ENCODE data around the gene PIP5K1B.

PIP5K1B gene

GRCh38 chr9:68780720-68781119, 75.7 kb downstream of the PIP5K1B start:
- TF ChIP-seq CREB1 (IDR thresholded peaks at IDR 0.05; ENCODE audit: low read depth) (no peak), REST (IDR thresholded peaks at IDR 0.05; ENCODE audit: low read depth) (no peak), FOXM1 (IDR thresholded peaks at IDR 0.05; ENCODE audit: borderline replicate concordance, low read depth) (no peak), USF1 (IDR thresholded peaks at IDR 0.05) (no peak), CEBPB (IDR thresholded peaks at IDR 0.05) (no peak), RAD21 (IDR thresholded peaks at IDR 0.05; ENCODE audit: low read depth) (no peak)

- TF ChIP-seq EGR1 (IDR thresholded peaks at IDR 0.05): no peak
- TF ChIP-seq USF1 (IDR thresholded peaks at IDR 0.05): no peak
- no peak for TF ChIP-seq TAF1 (IDR thresholded peaks at IDR 0.05; ENCODE audit: low read depth)
- no peak for TF ChIP-seq TEAD4 (IDR thresholded peaks at IDR 0.05)
- TF ChIP-seq CREB1 (IDR thresholded peaks at IDR 0.05; ENCODE audit: low read depth): no peak
Observed at GRCh38 chr9:68781928-68782327, 76.9 kb downstream of the PIP5K1B start.

GRCh38 chr9:68782546-68782945, 77.5 kb downstream of the PIP5K1B start:
- no peak for TF ChIP-seq TCF12 (IDR thresholded peaks at IDR 0.05; ENCODE audit: low read depth)
- no peak for TF ChIP-seq TAF1 (IDR thresholded peaks at IDR 0.05; ENCODE audit: low read depth)
- no peak for TF ChIP-seq CREB1 (IDR thresholded peaks at IDR 0.05; ENCODE audit: low read depth)
- TF ChIP-seq EP300 (IDR thresholded peaks at IDR 0.05; ENCODE audit: borderline replicate concordance): no peak

GRCh38 chr9:68785965-68786364, 80.9 kb downstream of the PIP5K1B start:
- TF ChIP-seq TCF12 (IDR thresholded peaks at IDR 0.05; ENCODE audit: low read depth): no peak
- TF ChIP-seq ZBTB7A (IDR thresholded peaks at IDR 0.05; ENCODE audit: low read depth): no peak
- TF ChIP-seq YY1 (IDR thresholded peaks at IDR 0.05; ENCODE audit: low read depth): no peak

GRCh38 chr9:68791169-68791568, 86.1 kb downstream of the PIP5K1B start:
- no peak for TF ChIP-seq TCF12 (IDR thresholded peaks at IDR 0.05; ENCODE audit: low read depth)
- no peak for TF ChIP-seq FOXM1 (IDR thresholded peaks at IDR 0.05; ENCODE audit: borderline replicate concordance, low read depth)
- TF ChIP-seq NFIC (IDR thresholded peaks at IDR 0.05): no peak

- TF ChIP-seq TAF1 (IDR thresholded peaks at IDR 0.05; ENCODE audit: low read depth) (no peak), EP300 (IDR thresholded peaks at IDR 0.05; ENCODE audit: borderline replicate concordance) (no peak), TCF12 (IDR thresholded peaks at IDR 0.05; ENCODE audit: low read depth) (no peak), ZBTB7A (IDR thresholded peaks at IDR 0.05; ENCODE audit: low read depth) (no peak), YY1 (IDR thresholded peaks at IDR 0.05; ENCODE audit: low read depth) (no peak), TEAD4 (IDR thresholded peaks at IDR 0.05) (no peak), CREB1 (IDR thresholded peaks at IDR 0.05; ENCODE audit: low read depth) (no peak), MAX (IDR thresholded peaks at IDR 0.05) (no peak), EGR1 (IDR thresholded peaks at IDR 0.05) (no peak), RAD21 (IDR thresholded peaks at IDR 0.05; ENCODE audit: low read depth) (no peak)
Observed at GRCh38 chr9:68793605-68794343, 88.7 kb downstream of the PIP5K1B start.

- no peak for TF ChIP-seq TAF1 (IDR thresholded peaks at IDR 0.05; ENCODE audit: low read depth)
- TF ChIP-seq NFIC (IDR thresholded peaks at IDR 0.05): no peak
- no peak for TF ChIP-seq REST (IDR thresholded peaks at IDR 0.05; ENCODE audit: low read depth)
- no peak for TF ChIP-seq MAX (IDR thresholded peaks at IDR 0.05)
- TF ChIP-seq CEBPB (IDR thresholded peaks at IDR 0.05): no peak
- TF ChIP-seq EP300 (IDR thresholded peaks at IDR 0.05; ENCODE audit: borderline replicate concordance): no peak
- no peak for TF ChIP-seq EGR1 (IDR thresholded peaks at IDR 0.05)
- TF ChIP-seq ZBTB7A (IDR thresholded peaks at IDR 0.05; ENCODE audit: low read depth): no peak
- TF ChIP-seq RAD21 (IDR thresholded peaks at IDR 0.05; ENCODE audit: low read depth): no peak
- no peak for TF ChIP-seq TEAD4 (IDR thresholded peaks at IDR 0.05)
- no peak for TF ChIP-seq USF1 (IDR thresholded peaks at IDR 0.05)
- TF ChIP-seq FOXM1 (IDR thresholded peaks at IDR 0.05; ENCODE audit: borderline replicate concordance, low read depth): no peak
- no peak for TF ChIP-seq TCF12 (IDR thresholded peaks at IDR 0.05; ENCODE audit: low read depth)
- TF ChIP-seq CREB1 (IDR thresholded peaks at IDR 0.05; ENCODE audit: low read depth): no peak
- no peak for TF ChIP-seq YY1 (IDR thresholded peaks at IDR 0.05; ENCODE audit: low read depth)
Observed at GRCh38 chr9:68794898-68795297, 89.9 kb downstream of the PIP5K1B start.
